Activated CD4-positive, alpha-beta T cell treated with anti-CD3 and anti-CD28 coated beads, Interleukin-2, amount 10 ng/mL, durations not matched to agents 7 days and 5 days (primary cell): ENCODE measurements around the gene STK32C. TPM values are rescaled to one million over a fixed set of nuclear protein-coding genes. Genes with fewer than 3 reads are reported as not detected.
"Not testable (repeated sequence)": the region's sequence is repeated elsewhere in the genome, so short reads cannot be mapped to it uniquely, and the experiment has no call there.

ENCODE experiments used
- CTCF ChIA-PET: fragments of 350-600 bp; sonication (Branson Sonifier 250); formaldehyde crosslinking; loops from one replicate; lab custom pipeline; 2021; ENCODE audit warnings: antibody characterized with exemption; lab: Charles Lee
- POLR2A ChIA-PET: fragments of 350-600 bp; sonication (Branson Sonifier 250); formaldehyde crosslinking; loops from one replicate; lab custom pipeline; 2021; ENCODE audit warnings: antibody characterized with exemption; lab: Charles Lee
- DNase-seq: peaks from one replicate; pipeline ENCODE4 v3.0.0-alpha.2; 2020
- H3K27ac Mint-ChIP-seq: one replicate; pipeline ENCODE4 v1.8.0; 2021; ENCODE audit warnings: mild to moderate bottlenecking, moderate library complexity, mixed read lengths
- H3K27me3 Mint-ChIP-seq: one replicate; pipeline ENCODE4 v1.8.0; 2021; ENCODE audit warnings: mixed read lengths
- H3K36me3 Mint-ChIP-seq: one replicate; pipeline ENCODE4 v1.8.0; 2021; ENCODE audit warnings: low read depth, mixed read lengths
- H3K4me1 Mint-ChIP-seq: one replicate; pipeline ENCODE4 v1.8.0; 2021; ENCODE audit warnings: mixed read lengths
- H3K4me3 Mint-ChIP-seq: one replicate; pipeline ENCODE4 v1.8.0; 2021; ENCODE audit warnings: mild to moderate bottlenecking, moderate library complexity, mixed read lengths
- H3K9me3 Mint-ChIP-seq: one replicate; pipeline ENCODE4 v1.8.0; 2021; ENCODE audit warnings: mixed read lengths
- total RNA-seq, 2 experiments: library from RNA; stranded (reverse); gene quantifications; one replicate each; pipeline ENCODE4 v1.2.3, GENCODE V29; 2021

The STK32C gene
- total RNA-seq, 2 experiments from 2014 or later: 11.1 to 15.2 TPM

DNA sequence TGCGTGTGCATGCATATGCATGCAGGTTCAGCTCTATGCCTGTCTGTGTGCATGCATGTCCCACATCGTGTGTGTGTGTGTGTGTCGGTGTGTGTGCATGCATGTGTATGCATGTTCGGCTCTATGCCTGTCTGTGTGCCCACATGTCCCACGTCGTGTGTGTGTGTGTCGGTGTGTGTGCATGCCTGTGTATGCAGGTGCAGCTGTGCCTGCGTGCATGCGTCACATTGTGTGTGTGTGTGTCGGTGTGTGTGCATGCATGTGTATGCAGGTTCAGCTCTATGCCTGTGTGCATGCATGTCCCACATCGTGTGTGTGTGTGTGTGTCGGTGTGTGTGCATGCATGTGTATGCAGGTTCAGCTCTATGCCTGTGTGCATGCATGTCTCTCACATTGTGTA lies 39.8 kb downstream of the STK32C start:
- Mint-ChIP-seq H3K9me3 (peaks cover 16% of the 10 kb centered on the region), H3K4me1 (peaks cover 21% of the 10 kb centered on the region)
- CTCF ChIA-PET: interaction anchor here (1.2 kb wide), 1 partner anchor 36 kb away, joined by 3 read pairs; no protein-coding TSS in a partner anchor
- H3K36me3 Mint-ChIP-seq, H3K27ac Mint-ChIP-seq, POLR2A ChIA-PET, DNase-seq, H3K27me3 Mint-ChIP-seq, H3K4me3 Mint-ChIP-seq: not testable (repeated sequence)

DNA sequence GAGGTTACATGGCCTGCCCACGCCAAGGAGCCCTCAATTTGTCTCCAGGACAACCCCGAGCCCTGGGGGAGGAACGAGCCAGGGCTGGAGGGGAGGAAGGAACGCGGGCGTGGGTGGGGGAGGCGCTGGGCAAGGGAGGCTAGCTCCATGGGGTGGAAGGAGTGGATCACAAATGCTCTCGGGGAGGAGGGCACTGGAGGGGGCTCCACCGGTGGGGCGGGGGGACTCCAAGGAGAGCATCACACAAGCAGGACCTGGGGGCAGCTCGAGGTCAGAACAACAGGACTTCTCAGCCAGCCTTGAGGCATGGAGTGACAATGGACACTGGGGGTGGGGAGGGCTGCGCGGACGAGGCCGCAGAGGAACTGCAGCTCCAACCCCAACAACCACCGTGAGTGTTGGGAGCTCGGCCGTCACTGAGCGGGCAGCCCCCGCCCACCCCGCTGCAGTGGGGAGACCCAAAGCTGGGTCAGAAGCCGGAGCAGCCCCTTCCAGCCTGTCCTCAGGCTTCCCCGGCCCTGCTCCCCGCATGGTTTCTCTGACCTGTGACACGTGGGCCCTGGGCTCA lies 41.1 kb downstream of the STK32C start:
- Mint-ChIP-seq H3K4me3 (no peak overlapping the region), H3K27ac (no peak overlapping the region), H3K36me3 (peaks cover 3% of the 10 kb centered on the region), H3K9me3 (peaks cover 16% of the 10 kb centered on the region), H3K4me1 (peaks cover 21% of the 10 kb centered on the region), H3K27me3 (no peaks in the 10 kb centered on the region)
- POLR2A ChIA-PET: no interaction called here
- DNase-seq: no peak
- CTCF ChIA-PET: interaction anchor here (1.2 kb wide), 1 partner anchor 37 kb away, joined by 3 read pairs; no protein-coding TSS in a partner anchor

DNA sequence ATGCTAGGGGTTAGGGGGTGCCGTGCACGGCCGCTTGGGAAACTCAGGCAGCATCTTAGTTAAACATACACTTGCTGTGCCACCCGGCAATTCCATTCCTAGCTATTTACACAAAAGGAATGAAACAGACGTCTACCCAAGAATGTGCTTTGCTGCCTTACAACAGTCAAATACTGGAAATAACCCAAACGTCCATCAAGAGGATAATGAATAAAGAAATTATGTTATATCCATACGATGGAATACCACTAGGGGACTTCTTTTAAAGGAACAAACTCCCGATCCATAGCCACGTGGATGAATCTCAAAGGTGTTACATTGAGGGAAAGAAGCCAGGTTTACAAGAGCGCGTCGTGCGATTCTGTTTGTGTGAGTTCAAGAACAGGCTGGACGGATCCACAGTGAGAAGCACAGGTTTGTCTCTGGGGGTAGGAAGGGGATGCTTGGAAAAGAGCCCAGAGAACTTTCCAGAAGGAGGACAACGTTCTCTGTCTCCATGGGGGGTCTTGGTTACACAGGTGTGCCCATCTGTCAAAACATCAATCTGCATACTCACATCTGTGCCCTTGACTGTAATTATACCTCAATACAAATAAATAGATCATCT lies 41.8 kb downstream of the STK32C start:
- Mint-ChIP-seq H3K4me3 (no peak overlapping the region), H3K9me3 (peaks cover 16% of the 10 kb centered on the region), H3K27me3 (no peaks in the 10 kb centered on the region), H3K27ac (no peak overlapping the region), H3K4me1 (peaks cover 21% of the 10 kb centered on the region), H3K36me3 (peaks cover 3% of the 10 kb centered on the region)
- DNase-seq: no peak
- POLR2A ChIA-PET: no interaction called here
- CTCF ChIA-PET: no interaction called here

DNA sequence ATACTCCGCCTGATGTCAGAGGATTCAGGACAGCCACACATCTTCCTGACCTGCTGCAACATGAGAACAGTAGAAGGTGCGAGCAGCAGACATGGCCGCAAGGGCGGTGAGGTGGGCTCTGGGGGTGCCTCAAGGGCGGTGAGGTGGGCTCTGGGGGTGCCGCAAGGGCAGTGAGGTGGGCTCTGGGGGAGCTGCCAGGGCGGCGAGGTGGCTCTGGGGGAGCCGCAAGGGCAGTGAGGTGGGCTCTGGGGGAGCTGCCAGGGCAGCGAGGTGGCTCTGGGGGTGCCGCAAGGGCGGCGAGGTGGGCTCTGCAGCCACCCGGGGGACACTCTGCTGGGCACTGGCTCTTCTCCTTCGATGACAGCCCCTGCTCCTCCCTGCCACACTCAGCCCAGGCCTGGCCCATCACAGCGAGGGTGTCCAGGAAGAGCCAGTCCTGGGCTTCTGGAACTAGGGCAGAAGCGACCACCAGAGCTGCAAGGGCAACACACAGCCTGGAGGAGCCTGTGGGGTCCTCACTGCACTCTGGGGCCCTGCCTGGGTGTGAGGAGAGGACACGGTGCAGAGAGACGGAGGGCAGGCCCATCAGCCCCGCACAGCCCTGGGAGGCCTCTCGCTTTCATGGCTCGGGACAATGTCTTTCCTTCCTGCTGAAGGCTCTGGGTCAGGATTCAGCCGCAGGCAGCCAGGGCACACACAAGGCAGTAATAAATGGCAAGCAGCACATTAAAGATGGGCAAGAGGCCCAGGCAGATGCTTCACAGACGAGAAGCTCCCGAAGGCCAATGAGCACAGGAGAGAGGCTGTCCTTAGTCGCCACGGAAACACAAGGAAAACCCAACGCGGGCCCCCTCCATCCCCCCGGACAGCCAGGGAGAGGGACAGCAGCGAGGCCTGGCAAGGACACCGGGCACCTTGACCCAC lies 42.5 kb downstream of the STK32C start:
- Mint-ChIP-seq H3K36me3 (peaks cover 3% of the 10 kb centered on the region), H3K9me3 (peaks cover 16% of the 10 kb centered on the region), H3K27me3 (no peaks in the 10 kb centered on the region), H3K4me3 (no peak overlapping the region), H3K27ac (no peak overlapping the region), H3K4me1 (peaks cover 21% of the 10 kb centered on the region)
- DNase-seq: no peak
- ChIA-PET POLR2A (no interaction called here), CTCF (interaction anchor here (0.6 kb wide), 1 partner anchor 210 kb away, joined by 4 read pairs; no protein-coding TSS in a partner anchor)

DNA sequence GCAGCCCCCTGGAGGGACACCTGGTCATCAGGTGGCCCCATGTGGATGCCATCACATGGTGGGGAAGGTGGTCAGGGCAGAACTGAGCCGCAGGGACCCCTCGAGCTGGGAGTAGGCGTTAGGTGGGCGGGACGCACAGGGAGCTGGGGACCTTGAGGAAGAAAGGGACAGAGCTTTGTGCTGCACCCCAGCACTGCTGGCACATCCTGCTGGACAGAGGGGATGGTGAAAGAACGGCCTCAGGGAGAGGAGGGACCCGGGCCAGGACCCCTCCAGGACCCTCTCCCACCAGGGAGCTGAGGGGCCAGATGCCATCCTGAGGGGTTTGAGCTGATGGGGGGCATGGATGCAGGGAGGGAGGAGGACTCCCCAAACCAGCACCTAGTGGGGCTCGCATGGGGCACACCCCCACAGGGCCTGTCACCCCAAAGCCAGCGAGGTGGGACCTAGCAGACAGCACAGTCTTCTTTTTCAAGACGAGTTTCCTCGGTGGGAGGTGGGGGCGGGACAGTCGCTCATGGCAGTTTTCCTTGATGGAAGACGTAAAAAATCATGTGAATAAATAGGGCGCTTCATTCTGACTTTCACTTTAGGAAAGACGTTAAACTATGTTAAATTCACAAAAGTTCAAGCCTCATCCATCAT lies 43.3 kb downstream of the STK32C start:
- Mint-ChIP-seq H3K4me1 (peaks cover 21% of the 10 kb centered on the region), H3K9me3 (peaks cover 16% of the 10 kb centered on the region), H3K36me3 (peaks cover 3% of the 10 kb centered on the region), H3K27ac (peak overlapping the region; percentile 72), H3K4me3 (no peak overlapping the region), H3K27me3 (no peaks in the 10 kb centered on the region)
- ChIA-PET POLR2A (no interaction called here), CTCF (no interaction called here)
- no peak for DNase-seq

DNA sequence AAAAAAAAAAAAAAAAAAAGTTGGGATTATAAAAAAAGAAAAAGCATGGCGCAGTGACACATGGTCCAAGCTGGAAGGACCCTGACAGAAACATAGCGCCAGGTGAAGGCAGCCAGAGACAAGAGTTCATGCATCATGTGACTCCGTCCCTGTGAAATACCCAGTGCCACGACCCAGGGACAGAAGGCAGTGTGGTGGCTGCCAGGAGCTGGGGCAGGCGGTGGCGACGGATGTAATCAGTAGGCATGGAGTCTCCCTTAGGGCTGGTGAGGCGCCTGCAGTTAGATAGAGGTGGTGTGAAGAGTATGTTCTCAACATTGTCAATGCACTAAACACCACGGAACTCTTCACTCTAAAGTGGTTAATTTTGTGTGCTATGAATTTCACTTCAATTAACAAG lies 43.9 kb downstream of the STK32C start:
- H3K9me3 Mint-ChIP-seq: peaks cover 14% of the 10 kb centered on the region
- ChIA-PET POLR2A (no interaction called here), CTCF (interaction anchor here (0.6 kb wide), 1 partner anchor 93 kb away, joined by 3 read pairs; no protein-coding TSS in a partner anchor)
- no peaks in the 10 kb centered on the region for H3K27me3 Mint-ChIP-seq
- H3K4me1 Mint-ChIP-seq: peaks cover 24% of the 10 kb centered on the region
- no peak for DNase-seq
- no peak overlapping the region for H3K4me3 Mint-ChIP-seq
- H3K36me3 Mint-ChIP-seq: peaks cover 3% of the 10 kb centered on the region
- peak overlapping the region; percentile 72 for H3K27ac Mint-ChIP-seq

DNA sequence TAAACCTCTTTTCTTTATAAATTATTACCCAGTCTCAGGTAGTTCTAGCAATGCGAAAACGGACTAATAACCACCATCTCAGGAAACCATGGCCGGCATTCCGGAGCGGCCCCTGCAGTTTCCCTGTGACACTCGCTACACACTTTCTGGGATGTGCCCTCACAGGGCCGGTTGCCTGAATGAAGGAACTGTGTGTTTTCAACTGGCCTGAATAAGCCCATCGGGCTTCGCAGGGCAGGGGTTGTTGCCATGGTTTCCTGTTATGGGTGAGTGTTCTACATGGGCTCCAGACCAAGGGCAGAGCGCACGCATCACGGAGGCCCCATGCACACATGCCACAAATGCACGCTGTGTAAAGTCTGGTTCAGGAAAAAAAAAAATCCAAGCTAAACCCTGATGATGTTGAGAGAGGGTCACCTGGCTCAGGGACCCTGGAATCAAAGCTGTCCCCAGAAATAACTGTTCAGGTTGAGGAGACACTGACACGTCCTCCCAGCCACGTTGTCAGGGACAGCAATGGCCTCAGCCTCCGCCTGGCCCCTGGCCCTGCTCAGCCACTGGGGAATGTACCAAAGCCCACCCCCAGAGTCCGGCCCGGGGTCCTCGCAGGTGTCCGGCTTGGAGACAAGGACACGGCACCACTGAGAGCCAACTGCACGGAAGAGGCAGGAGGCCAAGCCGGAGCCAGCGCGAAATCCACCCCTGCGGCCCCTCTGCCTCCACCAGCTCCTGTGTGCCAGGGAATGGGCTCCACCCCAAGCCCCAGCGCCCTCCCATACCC lies 47.9 kb downstream of the STK32C start:
- Mint-ChIP-seq H3K9me3 (no peaks in the 10 kb centered on the region), H3K27ac (no peak overlapping the region), H3K4me1 (peaks cover 28% of the 10 kb centered on the region), H3K4me3 (no peak overlapping the region), H3K27me3 (no peaks in the 10 kb centered on the region), H3K36me3 (no peaks in the 10 kb centered on the region)
- ChIA-PET CTCF (no interaction called here), POLR2A (no interaction called here)
- no peak for DNase-seq

DNA sequence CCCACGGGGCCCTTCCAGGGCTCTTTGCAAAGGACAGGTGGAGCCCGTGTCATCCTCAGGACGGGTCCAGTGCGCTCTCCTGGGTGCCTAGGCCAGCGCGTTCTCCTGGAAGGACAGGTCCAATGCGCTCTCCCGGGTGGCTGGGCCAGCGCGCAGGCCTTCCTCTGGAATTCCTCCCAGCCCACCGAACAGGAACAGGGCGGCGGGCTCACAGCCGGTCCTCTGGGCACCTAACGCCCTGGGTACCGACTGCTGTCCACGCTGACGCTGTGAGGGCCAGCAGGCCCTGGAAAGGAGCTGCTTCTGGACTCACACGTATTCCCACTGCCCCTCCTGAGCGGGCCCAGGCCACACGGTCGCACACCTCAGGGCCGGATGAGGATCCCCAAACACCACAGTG lies 49.3 kb downstream of the STK32C start:
- peaks cover 31% of the 10 kb centered on the region for H3K4me1 Mint-ChIP-seq
- no peak for DNase-seq
- CTCF ChIA-PET: no interaction called here
- H3K27ac Mint-ChIP-seq: peak overlapping the region; percentile 13
- H3K27me3 Mint-ChIP-seq: no peaks in the 10 kb centered on the region
- H3K36me3 Mint-ChIP-seq: no peaks in the 10 kb centered on the region
- POLR2A ChIA-PET: no interaction called here
- H3K9me3 Mint-ChIP-seq: no peaks in the 10 kb centered on the region
- no peak overlapping the region for H3K4me3 Mint-ChIP-seq

DNA sequence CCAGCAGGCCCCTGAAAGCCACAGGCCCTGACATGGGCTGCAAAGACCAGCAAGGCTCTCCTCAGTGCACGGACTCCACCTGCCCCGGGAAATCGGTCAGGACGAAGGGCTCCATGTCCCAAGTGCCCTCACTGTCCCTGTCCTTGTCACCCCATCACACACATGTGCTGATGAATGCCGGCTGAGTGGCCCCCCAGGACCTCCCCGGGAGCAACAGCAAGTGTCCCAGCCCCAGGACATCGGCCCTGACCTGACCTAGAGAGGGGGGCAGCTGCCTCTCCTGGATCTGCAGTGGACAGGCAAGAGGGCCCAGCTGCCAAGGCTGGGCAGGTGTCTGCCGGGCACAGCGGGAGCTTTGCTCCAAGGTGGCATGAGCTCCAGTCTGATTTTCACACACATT lies 49.8 kb downstream of the STK32C start:
- H3K4me3 Mint-ChIP-seq: no peak overlapping the region
- no peaks in the 10 kb centered on the region for H3K9me3 Mint-ChIP-seq
- peaks cover 31% of the 10 kb centered on the region for H3K4me1 Mint-ChIP-seq
- no peaks in the 10 kb centered on the region for H3K36me3 Mint-ChIP-seq
- no peak overlapping the region for H3K27ac Mint-ChIP-seq
- H3K27me3 Mint-ChIP-seq: no peaks in the 10 kb centered on the region
- ChIA-PET CTCF (no interaction called here), POLR2A (no interaction called here)
- no peak for DNase-seq

DNA sequence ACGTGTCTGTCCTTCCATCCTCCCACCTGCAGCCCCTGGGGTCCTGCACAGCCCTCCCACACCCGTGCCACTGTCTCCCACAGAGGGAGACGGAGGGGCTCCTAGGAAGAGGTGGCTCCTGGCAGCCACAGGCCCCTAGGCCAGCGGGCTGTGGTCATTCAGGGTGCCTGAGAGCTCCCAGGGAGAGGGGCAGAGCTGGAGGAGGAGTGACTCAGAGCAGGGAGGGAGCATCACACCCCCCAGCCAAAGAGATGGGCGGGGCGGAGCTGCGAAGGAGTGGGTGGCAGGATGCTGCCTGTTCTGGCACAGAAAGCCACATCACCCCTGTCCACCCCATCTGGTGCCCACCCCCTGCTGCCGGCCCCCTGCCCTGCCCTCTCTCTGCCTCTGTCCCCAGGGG lies 50.5 kb downstream of the STK32C start:
- POLR2A ChIA-PET: no interaction called here
- CTCF ChIA-PET: no interaction called here
- Mint-ChIP-seq H3K9me3 (no peaks in the 10 kb centered on the region), H3K4me1 (peaks cover 31% of the 10 kb centered on the region), H3K4me3 (no peak overlapping the region), H3K36me3 (no peaks in the 10 kb centered on the region), H3K27ac (peak overlapping the region; percentile 62), H3K27me3 (no peaks in the 10 kb centered on the region)
- peak; percentile 23 for DNase-seq

DNA sequence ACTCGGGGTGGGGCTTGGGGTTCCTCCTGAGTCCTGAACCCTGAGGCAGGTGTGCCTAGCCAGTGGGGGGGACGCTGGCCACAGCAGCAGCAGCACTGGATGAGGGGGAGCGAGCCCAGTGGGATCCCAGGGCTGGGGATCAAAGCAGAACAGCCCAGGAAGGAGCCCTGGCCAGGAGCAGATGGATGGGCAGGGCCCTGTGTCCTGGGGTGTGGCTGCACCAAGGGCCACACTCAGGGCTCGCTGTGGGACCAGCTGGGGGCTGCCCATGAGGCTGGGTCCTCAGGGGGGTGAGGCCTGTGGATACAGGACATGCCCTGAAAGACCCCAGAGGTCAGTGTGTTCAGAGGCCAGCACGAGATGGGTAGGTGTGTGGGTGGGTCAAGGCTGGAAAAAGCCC lies 50.9 kb downstream of the STK32C start:
- Mint-ChIP-seq H3K4me1 (peaks cover 31% of the 10 kb centered on the region), H3K36me3 (no peaks in the 10 kb centered on the region), H3K4me3 (no peak overlapping the region), H3K27ac (peak overlapping the region; percentile 62), H3K27me3 (no peaks in the 10 kb centered on the region), H3K9me3 (no peaks in the 10 kb centered on the region)
- ChIA-PET CTCF (no interaction called here), POLR2A (no interaction called here)
- no peak for DNase-seq
